ENCODE results near the gene IQCK.
"Not testable (repeated sequence)": the region's sequence is repeated elsewhere in the genome, so short reads cannot be mapped to it uniquely, and the experiment has no call there.

IQCK gene, protein sequence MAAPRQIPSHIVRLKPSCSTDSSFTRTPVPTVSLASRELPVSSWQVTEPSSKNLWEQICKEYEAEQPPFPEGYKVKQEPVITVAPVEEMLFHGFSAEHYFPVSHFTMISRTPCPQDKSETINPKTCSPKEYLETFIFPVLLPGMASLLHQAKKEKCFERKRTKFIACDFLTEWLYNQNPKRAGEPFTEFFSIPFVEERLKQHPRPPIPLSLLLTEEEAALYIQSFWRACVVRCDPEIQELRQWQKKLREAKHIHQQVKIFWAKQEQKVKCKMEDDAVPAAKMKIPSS

DNA sequence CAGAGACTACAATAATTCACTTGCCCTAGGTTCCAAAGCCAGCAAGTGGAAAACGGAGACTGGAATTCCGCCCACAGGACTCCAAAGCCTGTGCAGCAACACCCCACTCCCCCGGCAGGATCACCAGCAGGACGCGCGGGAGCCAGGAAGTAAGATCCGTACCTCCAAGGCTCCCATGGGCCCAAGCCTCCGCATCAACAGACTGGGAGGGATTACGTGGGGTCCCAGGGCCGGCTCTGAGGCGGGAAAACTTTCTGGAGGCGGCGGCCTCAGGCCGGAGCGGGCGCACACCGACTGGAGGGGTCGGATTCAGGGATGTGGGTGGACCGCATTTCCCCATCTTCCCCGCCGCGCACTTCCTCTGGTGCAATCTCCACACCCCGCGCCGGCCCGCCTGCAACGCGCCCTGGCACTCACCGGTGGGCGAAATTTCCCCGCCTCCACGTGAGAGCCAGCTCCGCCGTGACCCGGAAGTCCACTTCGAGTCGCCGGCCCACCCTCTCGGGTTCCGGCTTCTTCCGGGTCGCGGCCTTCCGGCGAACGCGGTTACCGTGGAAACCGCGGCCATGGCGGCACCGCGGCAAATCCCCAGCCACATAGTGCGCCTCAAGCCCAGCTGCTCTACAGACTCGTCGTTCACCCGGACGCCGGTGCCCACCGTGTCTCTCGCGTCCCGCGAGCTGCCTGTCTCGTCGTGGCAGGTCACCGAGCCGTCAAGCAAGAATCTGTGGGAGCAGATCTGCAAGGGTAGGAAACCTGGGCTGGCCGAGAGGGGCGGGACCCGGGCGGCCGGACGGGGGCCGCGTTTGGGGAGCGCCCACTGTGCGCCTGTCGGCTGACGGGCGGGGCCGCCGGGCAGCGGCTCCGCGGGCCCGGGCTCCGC, at the start of gene IQCK, which contains the start of gene KNOP1:
Gene IQCK, plus strand, starts transcription at position 531 of the 883 bp plus-strand sequence. Its CDS starts 36 bp downstream, at position 567.
Gene KNOP1, minus strand, starts transcription at position 487 of the 883 bp plus-strand sequence. CDS start 3,192 bp downstream, outside the sequence.
- DNase-seq: no peak

DNA sequence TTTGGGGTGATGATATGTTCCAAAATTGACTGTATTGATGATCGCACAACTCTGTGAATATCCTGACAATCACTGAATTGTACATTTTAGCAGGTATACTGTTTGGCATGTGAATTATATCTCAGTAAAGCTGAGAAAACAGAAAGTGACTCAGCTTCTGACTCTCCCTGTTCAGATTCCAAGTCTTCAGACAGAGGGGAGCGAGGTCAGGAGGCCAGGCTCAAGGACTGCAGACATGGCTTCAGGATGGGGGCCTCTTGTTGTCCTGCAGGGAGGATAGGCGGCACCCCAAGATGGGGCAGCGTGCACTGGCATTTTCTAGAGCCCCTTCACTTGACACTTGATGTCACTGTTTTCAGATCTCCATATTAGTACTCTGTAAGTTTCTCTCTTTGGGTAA, 45.7 kb upstream of the IQCK start:
- DNase-seq: no peak

DNA sequence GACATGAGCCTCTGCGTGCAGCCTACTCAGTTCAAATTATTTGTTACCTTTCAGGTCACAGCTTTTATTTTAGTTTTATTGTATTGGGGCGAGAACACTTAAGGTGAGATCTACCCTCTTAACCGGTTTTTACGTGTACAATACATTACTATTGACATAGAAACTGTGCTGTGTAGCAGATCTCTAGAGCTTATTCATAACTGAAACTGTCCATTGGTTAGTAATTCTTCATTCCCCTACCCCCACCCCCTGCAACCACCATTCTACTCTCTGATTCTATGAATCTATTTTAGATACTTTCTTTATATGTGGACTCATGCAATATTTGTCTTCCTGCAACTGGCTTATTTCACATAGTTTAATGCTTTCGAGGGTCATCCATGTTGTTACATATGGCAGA, 43.6 kb upstream of the IQCK start:
- DNase-seq: no peak

DNA sequence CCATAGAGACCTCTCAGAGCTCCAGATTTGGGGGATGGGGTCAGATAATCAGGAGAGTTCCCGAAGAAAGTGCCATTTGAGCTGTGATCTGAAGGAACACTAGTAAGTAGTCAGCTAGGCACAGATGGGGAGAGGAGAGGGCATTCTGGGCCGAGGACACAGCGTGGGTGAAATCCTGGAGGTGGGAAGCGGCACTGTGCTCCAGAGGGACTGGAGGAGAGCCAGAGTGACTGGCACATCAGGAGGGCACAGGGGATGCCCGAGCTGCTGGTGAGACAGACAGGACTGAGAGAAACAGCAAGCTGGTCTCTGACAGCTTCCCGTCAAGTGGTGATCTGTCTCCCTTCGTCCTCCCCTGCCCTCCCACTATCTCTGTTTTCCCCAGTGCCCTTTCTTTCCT, 40.7 kb upstream of the IQCK start:
- no peak for DNase-seq

DNA sequence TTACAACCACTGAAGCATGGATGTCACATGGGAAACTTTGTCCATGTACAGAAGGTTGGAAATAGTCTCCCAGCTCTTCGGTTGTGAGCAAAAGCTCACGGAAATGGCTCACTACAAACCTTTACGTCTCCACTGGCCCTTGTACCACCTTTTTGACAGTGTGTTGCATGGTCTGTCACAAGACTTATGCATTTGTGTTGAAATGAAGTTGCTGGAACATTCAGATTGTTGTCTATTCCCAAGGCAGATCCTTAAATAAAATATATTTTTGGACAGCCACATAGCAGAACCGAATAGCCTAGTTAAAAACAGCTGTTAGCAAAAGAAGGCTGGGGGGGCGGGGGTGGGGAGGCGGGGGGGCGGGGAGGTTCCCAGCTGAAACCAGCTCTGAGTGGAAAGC, 39.3 kb upstream of the IQCK start:
- no peak for DNase-seq

DNA sequence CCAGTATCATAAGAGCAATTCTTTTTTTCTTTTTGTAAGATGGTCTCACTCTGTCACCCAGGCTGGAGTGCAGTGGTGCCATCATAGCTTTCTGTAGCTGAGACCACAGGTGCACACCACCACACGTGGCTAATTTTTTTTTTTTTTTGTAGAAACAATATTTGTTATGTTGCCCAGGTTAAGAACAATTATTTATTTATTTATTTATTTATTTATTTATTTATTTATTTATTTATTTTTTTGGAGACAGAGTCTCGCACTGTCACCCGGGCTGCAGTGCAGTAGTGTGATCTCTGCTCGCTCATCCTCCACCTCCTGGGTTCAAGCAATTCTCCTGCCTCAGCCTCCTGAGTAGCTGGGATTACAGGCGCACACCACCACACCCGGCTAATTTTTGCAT, 38.8 kb upstream of the IQCK start:
- not testable (repeated sequence) for DNase-seq

DNA sequence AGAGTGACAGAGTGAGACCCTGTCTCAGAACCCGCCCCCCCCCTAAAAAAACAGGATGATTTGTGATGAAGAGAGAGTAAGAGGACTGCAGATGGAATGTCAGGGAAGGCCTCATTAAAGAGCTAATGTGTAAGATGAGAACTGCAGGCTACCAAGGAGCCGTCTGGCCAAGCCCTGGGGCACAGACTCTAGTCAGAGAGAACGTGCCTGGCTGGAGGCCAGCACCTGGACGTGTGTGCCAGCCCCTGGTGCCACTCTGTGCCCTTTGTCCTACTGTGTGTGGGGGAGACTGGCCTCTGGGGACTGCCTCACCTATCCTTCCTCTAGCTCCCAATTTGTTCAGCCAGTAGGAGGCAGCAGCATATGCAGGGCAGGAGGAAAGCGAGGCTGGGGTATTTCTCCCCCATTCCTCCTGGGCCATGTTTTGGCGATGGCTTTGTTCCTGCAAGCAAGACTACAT, 37.2 kb upstream of the IQCK start:
- no peak for DNase-seq

DNA sequence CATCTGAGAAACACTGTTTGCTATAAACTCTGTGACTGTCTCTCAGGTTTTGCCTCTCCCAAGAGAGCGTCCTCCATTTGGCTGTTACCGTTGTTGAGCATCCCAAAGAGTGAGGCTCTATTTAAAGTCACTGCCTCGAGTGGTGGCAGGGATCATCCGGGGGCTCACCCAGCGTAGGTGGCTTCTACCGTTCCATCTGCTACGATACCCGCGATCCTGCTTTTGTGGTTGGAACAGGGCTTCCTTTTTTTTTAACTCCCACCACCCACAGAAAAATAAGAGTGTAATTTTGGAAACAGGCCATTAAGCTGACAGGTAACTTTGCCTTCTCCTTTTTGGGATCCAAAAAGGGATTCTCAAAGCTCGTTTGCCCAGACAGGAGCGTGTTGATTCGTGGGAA, 36.4 kb upstream of the IQCK start:
- no peak for DNase-seq

DNA sequence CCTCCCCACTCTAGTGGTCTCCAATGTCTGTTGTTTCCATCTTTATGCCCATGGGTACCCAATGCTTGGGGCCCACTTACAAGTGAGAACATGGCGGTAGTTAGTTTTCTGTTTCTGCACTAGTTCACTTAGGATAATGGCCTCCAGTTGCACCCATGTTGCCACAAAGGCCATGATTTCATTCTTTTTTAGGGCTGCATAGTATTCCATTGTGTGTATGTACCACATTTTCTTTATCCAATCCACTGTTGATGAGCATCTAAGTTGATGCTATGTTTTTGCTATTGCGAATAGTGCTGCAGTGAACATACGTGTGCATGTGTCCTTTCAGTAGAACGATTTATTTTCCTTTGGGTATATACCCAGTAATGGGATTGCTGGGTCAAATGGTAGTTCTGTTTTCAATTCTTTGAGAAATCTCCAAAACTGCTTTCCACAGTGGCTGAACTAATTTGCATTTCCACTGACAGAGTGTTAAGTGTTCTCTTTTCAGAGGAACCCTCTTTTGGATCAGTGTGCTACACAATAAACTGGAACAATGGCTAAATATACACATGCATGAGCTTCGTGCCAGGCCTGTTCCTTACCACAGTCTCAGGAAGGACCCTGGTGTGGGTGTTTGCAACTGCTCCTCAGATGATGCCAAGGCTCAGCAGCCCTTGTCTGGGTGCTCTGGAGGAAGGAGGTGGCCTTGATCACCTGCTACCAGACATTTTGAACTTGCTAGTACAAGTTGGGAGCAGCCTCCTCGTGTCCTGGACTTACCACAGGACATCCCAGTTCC, 34.4 kb upstream of the IQCK start:
- no peak for DNase-seq

DNA sequence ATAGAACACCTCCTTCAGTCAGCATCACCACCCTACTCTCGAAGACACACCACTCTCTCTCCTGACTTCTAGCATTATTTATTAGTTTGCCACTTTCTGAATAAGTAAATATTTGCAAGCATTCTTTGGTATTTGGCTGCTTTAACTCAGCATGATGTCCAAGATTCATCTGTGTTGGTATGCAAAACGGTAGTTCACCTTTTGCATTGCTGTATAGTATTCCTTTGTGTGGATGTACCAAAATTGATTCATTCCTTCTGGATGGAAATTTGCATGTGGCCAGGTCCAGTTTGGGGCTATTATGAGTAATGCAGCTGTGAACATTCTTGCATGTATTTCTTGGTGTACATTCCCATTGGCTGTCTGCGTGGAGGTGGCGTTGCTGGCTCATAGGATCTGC, 32.9 kb upstream of the IQCK start:
- DNase-seq: no peak

DNA sequence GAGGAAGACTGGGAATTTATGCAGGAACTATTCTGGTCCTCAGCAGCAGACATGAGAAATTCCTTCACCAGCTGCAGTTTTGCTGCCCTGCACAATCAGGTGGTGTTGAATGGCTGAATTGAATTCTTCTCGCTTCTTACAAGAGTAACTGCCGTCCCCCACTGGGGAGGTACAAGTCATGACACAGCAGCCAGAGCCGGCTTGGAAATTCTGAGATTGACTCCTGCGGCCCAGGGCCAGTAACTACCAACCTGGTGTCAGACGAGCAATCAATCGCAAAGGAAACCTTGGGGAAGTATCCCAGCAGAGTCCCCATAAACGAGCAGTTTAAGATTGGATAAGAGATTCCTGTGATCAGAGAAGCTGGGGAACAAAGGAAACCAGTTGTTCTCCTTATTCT, 30.8 kb upstream of the IQCK start:
- no peak for DNase-seq

DNA sequence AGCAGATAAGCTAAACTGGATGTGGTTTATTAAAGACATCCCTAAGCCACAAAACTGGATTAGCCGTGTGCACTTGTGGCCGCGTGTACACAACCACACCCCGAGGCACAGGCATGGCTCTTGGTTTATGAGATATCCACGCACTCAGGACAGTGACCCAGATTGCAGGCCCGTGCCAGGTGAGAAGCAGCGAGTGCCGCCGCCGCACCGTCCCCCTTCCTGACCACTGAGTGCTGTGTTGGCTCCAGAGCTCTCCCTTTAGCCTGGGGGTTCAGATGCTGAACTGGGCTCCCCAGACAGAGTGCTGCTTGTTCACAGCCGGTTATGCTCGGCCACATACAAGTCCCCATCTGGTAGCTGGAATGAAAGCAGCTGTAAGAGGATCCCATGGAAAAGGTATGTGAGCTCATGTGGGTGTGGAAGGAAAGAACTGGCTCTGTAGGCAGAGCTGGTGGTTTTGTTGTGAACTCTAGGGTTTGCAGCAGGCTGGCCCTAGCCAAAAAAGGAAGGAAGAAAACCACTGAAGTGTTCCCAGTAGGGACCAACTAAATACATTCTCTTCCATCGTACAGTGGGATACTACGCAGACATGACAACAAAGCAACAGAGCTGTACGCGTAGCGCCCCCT, 29.6 kb upstream of the IQCK start:
- DNase-seq: no peak

DNA sequence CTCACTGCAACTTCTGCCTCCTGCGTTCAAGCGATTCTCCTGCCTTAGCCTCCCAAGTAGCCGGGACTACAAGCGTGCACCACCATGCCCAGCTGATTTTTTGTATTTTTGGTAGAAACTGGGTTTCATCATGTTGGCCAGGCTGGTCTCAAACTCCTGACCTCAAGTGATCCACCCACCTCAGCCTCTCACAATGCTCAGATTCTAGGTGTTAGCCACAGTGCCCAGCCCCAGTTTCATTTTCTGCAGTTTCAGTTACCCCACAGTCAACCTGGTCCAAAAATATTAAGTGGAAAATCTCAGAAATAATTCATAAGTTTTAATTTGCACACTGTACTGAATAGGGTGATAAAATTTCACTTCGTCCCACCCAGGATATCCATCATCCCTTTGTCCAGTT, 28.7 kb upstream of the IQCK start:
- DNase-seq: no peak

DNA sequence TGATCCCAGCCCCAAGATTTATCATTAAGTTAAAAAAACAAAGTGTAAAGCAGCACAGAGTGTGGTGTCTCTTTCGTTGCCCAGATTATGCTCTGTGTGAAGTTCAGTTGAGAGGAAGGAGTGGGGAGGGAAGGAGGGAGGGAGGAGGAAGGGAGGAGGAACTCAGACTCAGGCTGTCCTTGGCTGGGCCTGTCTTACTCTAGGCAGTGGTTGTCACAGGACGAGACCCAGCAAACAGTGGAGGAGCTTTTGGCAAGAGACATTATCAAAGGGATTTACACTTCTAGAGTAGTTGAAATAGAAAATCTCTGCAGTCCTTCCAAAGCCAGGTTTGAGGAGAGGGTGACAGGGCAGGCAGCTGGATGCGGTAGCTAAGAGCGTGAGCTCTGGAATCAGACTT, 27.9 kb upstream of the IQCK start:
- no peak for DNase-seq

DNA sequence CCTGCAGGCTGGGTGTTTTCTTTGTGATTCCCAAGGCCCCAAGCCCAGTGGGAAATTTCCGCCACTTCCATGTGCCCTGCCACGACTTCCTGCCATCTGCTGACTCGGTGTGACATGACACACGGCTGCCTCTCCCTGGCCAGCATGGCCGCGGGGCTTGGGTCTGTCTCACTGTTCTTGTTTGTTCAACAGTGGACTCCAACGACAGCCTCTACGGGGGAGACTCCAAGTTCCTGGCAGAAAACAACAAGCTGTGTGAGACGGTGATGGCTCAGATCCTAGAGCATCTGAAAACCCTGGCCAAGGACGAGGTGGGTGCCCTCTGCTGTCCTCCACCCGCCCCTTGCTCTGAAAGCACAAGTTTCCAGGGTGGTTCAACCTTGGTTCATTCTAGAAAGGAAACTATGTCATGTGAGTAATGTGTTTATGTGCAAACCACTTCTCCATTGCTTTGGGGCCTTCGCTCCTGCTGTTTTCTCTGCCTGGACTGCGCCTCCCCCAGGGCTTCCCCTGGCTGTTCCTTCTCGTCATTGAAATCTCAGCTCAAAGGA, 26.8 kb upstream of the IQCK start:
- no peak for DNase-seq

DNA sequence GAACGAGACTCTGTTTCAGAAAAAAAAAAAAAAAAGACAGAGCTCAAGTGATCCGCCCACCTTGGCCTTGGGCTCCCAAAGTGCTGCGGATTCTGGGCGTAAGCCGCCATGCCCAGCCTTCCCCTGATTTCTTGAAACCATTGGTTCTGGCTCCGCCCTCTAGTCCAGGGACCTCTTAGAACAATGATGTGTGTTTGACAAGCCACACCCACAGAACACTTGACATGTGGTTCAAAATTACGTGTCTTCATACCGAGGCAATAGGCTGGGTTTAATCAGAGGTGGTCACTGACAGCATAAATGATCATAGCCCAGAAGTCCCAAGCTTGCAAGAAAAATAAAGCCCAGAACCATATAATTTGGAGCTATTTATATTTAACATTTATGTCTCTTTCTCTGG, 23.1 kb upstream of the IQCK start:
- no peak for DNase-seq

DNA sequence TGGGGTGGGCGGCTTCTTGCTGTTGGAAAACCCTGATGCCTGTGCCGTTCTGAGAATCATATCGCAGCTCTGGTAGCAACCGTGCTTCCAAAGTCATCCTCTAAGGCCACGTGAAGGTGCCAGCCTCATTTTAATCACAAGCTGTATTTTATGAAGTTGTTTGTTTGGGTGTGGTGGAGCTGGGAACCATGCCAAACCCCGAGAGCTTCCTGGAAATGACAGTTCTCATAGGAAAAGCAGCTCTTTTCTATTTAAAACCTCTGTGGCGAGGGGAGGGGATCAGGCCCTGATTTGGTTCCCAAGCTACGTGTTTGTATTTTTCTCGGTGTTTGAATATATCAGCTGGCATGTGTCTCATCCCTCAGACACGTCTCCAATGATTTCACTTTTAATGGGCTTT, 21.7 kb upstream of the IQCK start:
- no peak for DNase-seq

DNA sequence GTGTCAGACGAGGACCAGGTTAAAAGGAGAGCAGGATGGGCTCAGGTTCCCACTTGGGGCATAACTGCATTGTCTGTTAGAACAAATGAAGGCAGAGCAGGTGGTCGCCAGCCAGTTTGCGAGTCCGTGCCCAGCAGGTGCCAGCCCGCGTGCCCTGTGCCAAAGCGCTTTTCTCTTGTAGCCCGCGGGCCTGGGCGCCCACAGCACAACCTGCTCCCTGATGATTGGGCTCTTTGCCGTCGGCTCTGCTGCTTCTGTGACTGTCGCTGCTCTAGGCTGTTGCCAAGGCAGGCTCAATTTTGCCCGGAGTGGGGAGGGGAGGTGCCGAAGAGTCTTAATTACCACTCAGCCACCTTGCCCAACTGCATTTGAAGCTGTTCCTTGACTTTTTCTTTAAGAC, 21.1 kb upstream of the IQCK start:
- no peak for DNase-seq

DNA sequence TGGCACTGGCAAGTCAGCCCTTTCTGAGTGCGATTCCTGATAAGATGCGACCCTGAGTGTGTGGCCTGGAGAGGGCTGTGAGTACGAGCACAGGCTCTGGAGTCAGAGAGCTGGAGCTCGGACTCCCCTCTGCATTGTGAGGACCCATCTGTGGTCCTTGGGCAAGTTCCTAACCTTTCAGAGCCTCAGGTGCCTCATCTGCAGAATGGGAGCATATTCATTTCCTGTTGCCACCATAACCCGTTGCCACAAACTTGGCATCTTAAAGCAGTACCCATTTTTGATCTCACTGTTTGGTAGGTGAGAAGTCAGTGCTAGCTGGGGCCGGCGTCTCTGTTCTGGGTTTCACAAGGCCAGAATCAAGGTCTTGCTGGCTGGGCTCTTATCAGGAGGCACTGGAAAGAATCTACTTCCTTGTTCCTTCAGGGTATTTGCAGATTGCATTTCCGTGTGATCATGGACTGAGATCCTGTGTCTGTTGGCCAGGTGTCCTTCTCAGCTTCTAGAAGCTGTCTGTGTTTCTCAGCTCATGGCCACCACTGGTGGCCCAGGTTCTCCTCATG, 20.2 kb upstream of the IQCK start:
- DNase-seq: no peak

DNA sequence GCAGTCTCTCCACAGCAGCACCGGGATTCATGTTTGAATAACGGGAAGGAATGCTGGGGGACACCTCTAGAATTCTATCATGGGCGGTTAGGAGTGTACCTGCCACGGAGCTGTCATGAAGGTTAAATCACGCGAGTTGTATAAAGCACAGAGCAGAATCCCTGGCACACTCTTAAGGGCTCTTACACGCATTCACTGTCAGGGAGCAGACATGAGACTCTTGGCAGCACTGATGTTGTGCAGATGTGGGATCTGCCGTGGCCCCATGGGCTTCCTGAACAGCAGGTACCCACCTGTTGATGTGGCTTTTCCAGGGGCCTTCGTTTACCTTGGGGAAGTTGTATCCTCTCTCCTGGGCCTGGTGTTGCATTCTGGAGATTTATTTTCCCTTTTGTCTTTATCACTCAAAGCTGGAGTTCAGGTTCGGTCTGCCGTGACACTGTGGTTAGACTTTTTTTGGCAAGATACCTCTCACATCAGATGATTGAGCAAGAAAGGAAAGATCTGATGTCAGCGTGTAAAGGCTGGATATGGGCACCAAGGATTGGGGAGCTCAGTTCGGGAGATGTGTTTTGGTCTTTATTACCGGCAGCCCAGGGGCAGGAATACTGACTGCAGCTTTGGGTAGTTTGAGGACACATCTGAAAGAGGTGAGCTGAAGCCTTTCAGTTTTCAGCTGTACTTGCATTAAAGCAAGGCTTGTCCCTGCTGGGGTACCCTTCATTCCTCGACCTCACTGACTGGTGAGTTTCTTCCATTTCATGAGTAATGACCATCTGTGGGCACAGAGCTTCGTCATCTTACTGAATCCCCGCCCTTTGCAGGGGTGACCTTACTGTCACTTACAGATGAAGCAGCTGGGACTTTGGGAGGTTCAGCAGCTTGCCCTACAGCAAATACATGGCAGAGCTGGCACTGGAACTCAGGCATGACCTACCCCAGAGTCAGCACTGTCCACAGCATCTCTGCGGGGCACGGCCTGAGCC, 19.3 kb upstream of the IQCK start:
- DNase-seq: no peak

DNA sequence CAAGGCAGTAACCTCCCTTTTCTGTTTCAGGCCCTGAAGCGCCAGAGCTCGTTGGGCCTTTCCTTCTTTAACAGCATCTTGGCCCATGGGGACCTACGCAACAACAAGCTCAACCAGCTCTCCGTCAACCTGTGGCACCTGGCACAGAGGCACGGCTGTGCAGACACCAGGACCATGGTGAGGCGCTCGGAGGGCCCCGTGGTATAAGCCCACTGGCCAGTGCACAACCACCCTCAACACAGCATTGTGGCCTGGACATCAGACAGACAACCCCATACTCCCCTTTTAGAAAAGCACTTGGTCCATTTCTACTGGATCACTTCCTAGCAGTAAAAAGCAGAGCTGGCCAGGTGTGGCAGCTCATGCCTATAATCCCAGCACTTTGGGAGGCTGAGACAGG, 18.6 kb upstream of the IQCK start:
- DNase-seq: no peak

All from SIG-M5 (cell line).